Testis (tissue), 3 donors: ENCODE measurements around the gene CALD1. TPM values are rescaled to one million over a fixed set of nuclear protein-coding genes. Genes with fewer than 3 reads are reported as not detected.
A peak's percentile ranks its signal among the peaks of the same experiment; 100 is the strongest.

Experiments used
- DNase-seq: peaks from one replicate; pipeline ENCODE4 v3.0.0-alpha.2; 2019
- H3K27ac ChIP-seq, 2 donors: fragments of 200-600 bp; sonication (generic); one replicate each; pipeline ENCODE4 v1.5.1; 2019
- H3K27me3 ChIP-seq: fragments of 200-600 bp; sonication (generic); one replicate; pipeline ENCODE4 v1.5.1; 2019
- H3K36me3 ChIP-seq: fragments of 200-600 bp; sonication (generic); one replicate; pipeline ENCODE4 v1.5.1; 2017; ENCODE audit warnings: low read depth; ENCODE audit errors: missing control alignments
- H3K4me1 ChIP-seq: fragments of 200-600 bp; sonication (generic); one replicate; pipeline ENCODE4 v1.5.1; 2019
- H3K4me3 ChIP-seq, 2 donors: fragments of 200-600 bp; sonication (generic); one replicate each; pipeline ENCODE4 v1.5.1; 2017 to 2019
- H3K9me3 ChIP-seq: fragments of 200-600 bp; sonication (generic); one replicate; pipeline ENCODE4 v1.5.1; 2017
- POLR2A ChIP-seq: fragments of 450-650 bp; IDR thresholded peaks from one replicate; pipeline ENCODE4 v1.6.1; 2017; ENCODE audit warnings: antibody characterized with exemption, mild to moderate bottlenecking, moderate library complexity
- WGBS, 2 donors: methylation state at CpG; one replicate each; pipeline ENCODE4 v1.1.5; 2018; 5-methylcytosine and 5-hydroxymethylcytosine counted together
- intact Hi-C: fragments of 100-400 bp; cut with DNase I; formaldehyde crosslinking; loops from one replicate; pipeline ENCODE4 v1.15.1; 2023; ENCODE audit warnings: low total_unique reads
- polyA plus RNA-seq: library from polyadenylated mRNA; stranded (reverse); fragments of 350-450 nt; fragmentation: Illumina TruSeq; extraction: RNeasy Lipid Tissue Mini Kit (QIAGEN cat#74804); gene quantifications from one replicate; pipeline ENCODE4 v1.2.3, GENCODE V29; 2014; ENCODE audit warnings: low read depth, low replicate concordance; ENCODE audit not compliant: insufficient read depth
- total RNA-seq, 2 donors: library from RNA; depleted of rRNA; stranded (reverse); fragments of >200 nt; gene quantifications; one replicate each; pipeline ENCODE4 v1.2.3, GENCODE V29; 2016
- TF ChIP-seq, protein P1 (sequence below), 3 experiments: fragments of 450-650 bp in 2 of 3; fragments of 200-600 bp in 1 of 3; sonication (generic) in 1 of 3; IDR thresholded peaks; one replicate each; pipeline ENCODE4 v1.5.1; 2016 to 2019; ENCODE audit warnings: antibody characterized with exemption in 3 of 3, mild to moderate bottlenecking in 2 of 3, moderate library complexity in 1 of 3

CALD1 gene
- total and polyA plus RNA-seq, 3 donors from 2014 or later, result 103 to 153 (median 135) TPM

GRCh38 chr7:134814730-134815364 is 35.4 kb downstream of the CALD1 start:
- Histone ChIP-seq H3K4me1 (peaks cover 14% of the 10 kb centered on the region), H3K36me3 (no peaks in the 10 kb centered on the region), H3K27ac (peak overlapping the region in 1 of 2 donors; percentile 23), H3K27me3 (no peaks in the 10 kb centered on the region), H3K9me3 (no peaks in the 10 kb centered on the region), H3K4me3 (no peak overlapping the region)
- intact Hi-C loops, result no loop called here
- 76 to 82% methylated on average over 4 of the region's 4 CpGs for WGBS, 2 donors
- no peak for DNase-seq
- TF ChIP-seq POLR2A, result no peak
- TF ChIP-seq, protein P1, sequence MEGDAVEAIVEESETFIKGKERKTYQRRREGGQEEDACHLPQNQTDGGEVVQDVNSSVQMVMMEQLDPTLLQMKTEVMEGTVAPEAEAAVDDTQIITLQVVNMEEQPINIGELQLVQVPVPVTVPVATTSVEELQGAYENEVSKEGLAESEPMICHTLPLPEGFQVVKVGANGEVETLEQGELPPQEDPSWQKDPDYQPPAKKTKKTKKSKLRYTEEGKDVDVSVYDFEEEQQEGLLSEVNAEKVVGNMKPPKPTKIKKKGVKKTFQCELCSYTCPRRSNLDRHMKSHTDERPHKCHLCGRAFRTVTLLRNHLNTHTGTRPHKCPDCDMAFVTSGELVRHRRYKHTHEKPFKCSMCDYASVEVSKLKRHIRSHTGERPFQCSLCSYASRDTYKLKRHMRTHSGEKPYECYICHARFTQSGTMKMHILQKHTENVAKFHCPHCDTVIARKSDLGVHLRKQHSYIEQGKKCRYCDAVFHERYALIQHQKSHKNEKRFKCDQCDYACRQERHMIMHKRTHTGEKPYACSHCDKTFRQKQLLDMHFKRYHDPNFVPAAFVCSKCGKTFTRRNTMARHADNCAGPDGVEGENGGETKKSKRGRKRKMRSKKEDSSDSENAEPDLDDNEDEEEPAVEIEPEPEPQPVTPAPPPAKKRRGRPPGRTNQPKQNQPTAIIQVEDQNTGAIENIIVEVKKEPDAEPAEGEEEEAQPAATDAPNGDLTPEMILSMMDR (IDR thresholded peaks at IDR 0.05), result no peak

GRCh38 chr7:134818613-134819345 is 39.3 kb downstream of the CALD1 start:
- H3K27ac ChIP-seq, result no peak overlapping the region
- H3K9me3 ChIP-seq, result no peaks in the 10 kb centered on the region
- H3K4me1 ChIP-seq, result no peaks in the 10 kb centered on the region
- H3K36me3 ChIP-seq, result no peaks in the 10 kb centered on the region
- intact Hi-C loops, result no loop called here
- TF ChIP-seq, protein P1 (IDR thresholded peaks at IDR 0.05), result no peak
- TF ChIP-seq POLR2A, result no peak
- no peaks in the 10 kb centered on the region for H3K27me3 ChIP-seq
- WGBS, 2 donors, result 91 to 94% methylated on average over 9 of the region's 9 CpGs
- no peak for DNase-seq
- no peak overlapping the region for H3K4me3 ChIP-seq

- Histone ChIP-seq H3K27me3 (no peaks in the 10 kb centered on the region), H3K4me1 (no peaks in the 10 kb centered on the region), H3K36me3 (no peaks in the 10 kb centered on the region), H3K9me3 (no peaks in the 10 kb centered on the region), H3K4me3 (no peak overlapping the region), H3K27ac (no peak overlapping the region)
- DNase-seq, result no peak
- WGBS, 2 donors, result 96% methylated on average over 4 of the region's 4 CpGs
- intact Hi-C loops, result no loop called here
- TF ChIP-seq, protein P1 (IDR thresholded peaks at IDR 0.05), result no peak
- TF ChIP-seq POLR2A, result no peak
Observed at GRCh38 chr7:134819401-134819800, 40.0 kb downstream of the CALD1 start.

DNA sequence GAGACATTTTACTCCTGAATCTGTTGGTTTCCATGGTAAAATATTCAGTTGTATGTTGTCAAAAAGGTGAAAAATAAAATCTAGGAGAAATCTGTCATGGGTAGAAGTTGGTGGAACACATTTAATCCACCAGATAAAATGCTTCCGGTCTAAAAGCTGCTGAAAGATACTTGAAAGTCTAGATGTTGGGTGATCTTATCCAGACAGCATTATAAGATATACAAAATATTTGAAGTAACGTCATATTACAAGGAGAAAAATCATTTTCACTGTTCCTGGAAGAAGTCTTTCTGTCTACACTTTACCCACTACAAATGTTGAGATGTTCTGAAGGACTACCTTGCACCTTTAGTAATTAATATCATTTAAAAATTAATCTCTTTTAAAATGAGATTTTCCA is 40.9 kb downstream of the CALD1 start:
- no peaks in the 10 kb centered on the region for H3K9me3 ChIP-seq
- H3K27me3 ChIP-seq, result no peaks in the 10 kb centered on the region
- H3K4me3 ChIP-seq, result no peak overlapping the region
- H3K36me3 ChIP-seq, result no peaks in the 10 kb centered on the region
- H3K4me1 ChIP-seq, result no peaks in the 10 kb centered on the region
- TF ChIP-seq POLR2A, result no peak
- TF ChIP-seq, protein P1 (IDR thresholded peaks at IDR 0.05), result no peak
- intact Hi-C loops, result no loop called here
- no peak for DNase-seq
- WGBS, 2 donors, result 80 to 91% methylated on average over 2 of the region's 2 CpGs
- no peak overlapping the region for H3K27ac ChIP-seq
